SKM-1 (cell line): ENCODE measurements around the gene ASAP3.
"Not testable (repeated sequence)": the region's sequence is repeated elsewhere in the genome, so short reads cannot be mapped to it uniquely, and the experiment has no call there.

Source experiments
- DNase-seq: peaks from one replicate; lab custom pipeline; 2025; ENCODE audit not compliant: unreplicated experiment; lab: John Stamatoyannopoulos, UW

ASAP3 gene

GRCh38 chr1:23515905-23516304, 31.9 kb upstream of the ASAP3 start:
- DNase-seq, result no peak

GRCh38 chr1:23514111-23514679, 30.2 kb upstream of the ASAP3 start:
- DNase-seq, result no peak

GRCh38 chr1:23509896-23510295, 25.9 kb upstream of the ASAP3 start:
- no peak for DNase-seq

- DNase-seq, result no peak
Observed at GRCh38 chr1:23506376-23507107, 22.6 kb upstream of the ASAP3 start.

- no peak for DNase-seq
Observed at GRCh38 chr1:23505851-23506250, 21.9 kb upstream of the ASAP3 start.

- not testable (repeated sequence) for DNase-seq
Observed at GRCh38 chr1:23504156-23504555, 20.2 kb upstream of the ASAP3 start.

GRCh38 chr1:23502951-23503350, 19.0 kb upstream of the ASAP3 start:
- no peak for DNase-seq

- DNase-seq, result no peak
Observed at GRCh38 chr1:23500466-23500865, 16.5 kb upstream of the ASAP3 start.

GRCh38 chr1:23497777-23498439, 13.9 kb upstream of the ASAP3 start:
- DNase-seq, result no peak

GRCh38 chr1:23496490-23497181, 12.7 kb upstream of the ASAP3 start:
- no peak for DNase-seq

GRCh38 chr1:23494836-23495235, 10.9 kb upstream of the ASAP3 start:
- DNase-seq, result not testable (repeated sequence)

GRCh38 chr1:23492776-23493175, 8.8 kb upstream of the ASAP3 start:
- not testable (repeated sequence) for DNase-seq

GRCh38 chr1:23492132-23492720, 8.2 kb upstream of the ASAP3 start:
- DNase-seq, result no peak

- DNase-seq, result no peak
Observed at GRCh38 chr1:23489842-23490241, 5.9 kb upstream of the ASAP3 start.

GRCh38 chr1:23485002-23485332, 988 bp upstream of the ASAP3 start:
- DNase-seq, result no peak

- no peak for DNase-seq
Observed at GRCh38 chr1:23484253-23485001, 448 bp upstream of the ASAP3 start.

- DNase-seq, result no peak
Observed at GRCh38 chr1:23481904-23482303, 2.1 kb downstream of the ASAP3 start.

GRCh38 chr1:23481026-23481597, 2.9 kb downstream of the ASAP3 start:
- DNase-seq, result no peak

GRCh38 chr1:23480187-23481025, 3.6 kb downstream of the ASAP3 start:
- DNase-seq, result no peak

- DNase-seq, result no peak
Observed at GRCh38 chr1:23479666-23479941, 4.4 kb downstream of the ASAP3 start.
